Body of pancreas (tissue), 4 donors: ENCODE measurements around the gene UBXN10. TPM values are rescaled to one million over a fixed set of nuclear protein-coding genes. Genes with fewer than 3 reads are reported as not detected.
"Not testable (repeated sequence)": the region's sequence is repeated elsewhere in the genome, so short reads cannot be mapped to it uniquely, and the experiment has no call there.

Experiments
- ATAC-seq: fragments of 150-250 bp; one replicate; pipeline ENCODE4 v1.9.1; 2016
- DNase-seq, 4 donors: peaks; one replicate each; pipeline ENCODE4 v3.0.0-alpha.2; 2019
- H3K27ac ChIP-seq, 4 donors: fragments of 200-600 bp; sonication (generic); 1 replicate in 3 of 4; 2 replicates in 1 of 4; pipeline versions ENCODE4 v1.5.1 to v1.6.1; 2016 to 2019; ENCODE audit warnings: mild to moderate bottlenecking in 1 of 4, mixed read lengths in 1 of 4, moderate library complexity in 1 of 4
- H3K27me3 ChIP-seq, 2 donors: fragments of 200-600 bp; sonication (generic); one replicate each; pipeline ENCODE4 v1.6.0; 2016; ENCODE audit warnings: mild to moderate bottlenecking in 1 of 2
- H3K36me3 ChIP-seq, 2 donors: fragments of 200-600 bp; sonication (generic); replicated peaks in 1 of 2; 2 replicates each; pipeline ENCODE4 v1.5.1; 2016; ENCODE audit warnings: low read depth in 2 of 2; ENCODE audit not compliant: insufficient read depth in 1 of 2
- H3K4me1 ChIP-seq: fragments of 200-600 bp; sonication (generic); one replicate; pipeline ENCODE4 v1.6.0; 2016
- H3K4me3 ChIP-seq, 2 donors: fragments of 200-600 bp; sonication (generic); 1 replicate in 1 of 2; 2 replicates in 1 of 2; pipeline ENCODE4 v1.5.1; 2016 to 2019
- H3K9me3 ChIP-seq, 3 donors: fragments of 200-600 bp; sonication (generic); 1 replicate in 2 of 3; 2 replicates in 1 of 3; pipeline ENCODE4 v1.5.1; 2016
- POLR2A ChIP-seq, 3 donors: fragments of 450-650 bp; IDR thresholded peaks; one replicate each; pipeline ENCODE4 v1.6.1; 2016; ENCODE audit warnings: antibody characterized with exemption in 3 of 3, mild to moderate bottlenecking in 2 of 3
- WGBS, 2 donors: methylation state at CpG; one replicate each; pipeline ENCODE4 v1.1.5; 2017; 5-methylcytosine and 5-hydroxymethylcytosine counted together
- intact Hi-C: fragments of 100-400 bp; cut with DNase I; formaldehyde crosslinking; loops from one replicate; pipeline ENCODE4 v1.15.1; 2023
- total RNA-seq, 2 donors: library from RNA; depleted of rRNA; stranded (reverse); fragments of >200 nt; gene quantifications; one replicate each; pipeline ENCODE4 v1.1.0, GENCODE V29; 2016
- TF ChIP-seq, protein P1 (sequence below), 7 experiments: fragments of 450-650 bp in 4 of 7; fragments of 200-600 bp in 3 of 7; sonication (generic) in 3 of 7; IDR thresholded peaks; one replicate each; pipeline ENCODE4 v1.5.1; 2016 to 2019; ENCODE audit warnings: antibody characterized with exemption in 7 of 7

Gene UBXN10
- total RNA-seq, 2 donors from 2014 or later = under 0.01 to 1.0 TPM

DNA sequence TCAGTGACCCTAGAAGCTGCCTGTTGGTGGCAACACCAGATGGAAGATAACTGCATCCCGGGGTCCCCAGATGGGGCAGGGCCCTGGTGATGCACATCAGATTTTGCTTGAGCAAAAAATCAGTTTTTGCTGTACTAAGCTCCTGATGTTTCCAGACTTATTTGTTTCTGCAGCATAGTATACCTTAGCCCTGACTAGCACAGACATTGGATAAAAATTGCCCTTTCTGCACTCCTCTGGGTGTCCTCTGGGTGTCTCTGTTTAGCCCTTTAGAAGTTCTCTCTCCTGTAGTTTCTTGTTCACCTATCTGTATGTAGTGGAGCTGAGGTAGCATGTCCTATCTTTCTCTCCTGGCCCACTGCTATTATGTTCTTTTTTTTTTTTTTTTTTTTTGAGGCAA lies 30.7 kb downstream of the UBXN10 start:
- DNase-seq (no peak), ATAC-seq (no peak)
- no peak overlapping the region for H3K27ac ChIP-seq
- H3K4me1 ChIP-seq = peaks cover 10% of the 10 kb centered on the region
- no peaks in the 10 kb centered on the region for H3K9me3 ChIP-seq
- no peak for TF ChIP-seq POLR2A (IDR thresholded peaks at IDR 0.05)
- TF ChIP-seq, protein P1, sequence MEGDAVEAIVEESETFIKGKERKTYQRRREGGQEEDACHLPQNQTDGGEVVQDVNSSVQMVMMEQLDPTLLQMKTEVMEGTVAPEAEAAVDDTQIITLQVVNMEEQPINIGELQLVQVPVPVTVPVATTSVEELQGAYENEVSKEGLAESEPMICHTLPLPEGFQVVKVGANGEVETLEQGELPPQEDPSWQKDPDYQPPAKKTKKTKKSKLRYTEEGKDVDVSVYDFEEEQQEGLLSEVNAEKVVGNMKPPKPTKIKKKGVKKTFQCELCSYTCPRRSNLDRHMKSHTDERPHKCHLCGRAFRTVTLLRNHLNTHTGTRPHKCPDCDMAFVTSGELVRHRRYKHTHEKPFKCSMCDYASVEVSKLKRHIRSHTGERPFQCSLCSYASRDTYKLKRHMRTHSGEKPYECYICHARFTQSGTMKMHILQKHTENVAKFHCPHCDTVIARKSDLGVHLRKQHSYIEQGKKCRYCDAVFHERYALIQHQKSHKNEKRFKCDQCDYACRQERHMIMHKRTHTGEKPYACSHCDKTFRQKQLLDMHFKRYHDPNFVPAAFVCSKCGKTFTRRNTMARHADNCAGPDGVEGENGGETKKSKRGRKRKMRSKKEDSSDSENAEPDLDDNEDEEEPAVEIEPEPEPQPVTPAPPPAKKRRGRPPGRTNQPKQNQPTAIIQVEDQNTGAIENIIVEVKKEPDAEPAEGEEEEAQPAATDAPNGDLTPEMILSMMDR (IDR thresholded peaks at IDR 0.05) = peak in 3 of 7 experiments; percentile 12 to 21 (median 16)
- no peak overlapping the region for H3K4me3 ChIP-seq
- H3K27me3 ChIP-seq = no peaks in the 10 kb centered on the region
- 72 to 80% methylated on average over 1 of the region's 1 CpG for WGBS, 2 donors
- intact Hi-C loops = loop anchor here (5.0 kb wide), 1 partner anchor 276 kb away; no protein-coding TSS in a partner anchor
- no peaks in the 10 kb centered on the region for H3K36me3 ChIP-seq

DNA sequence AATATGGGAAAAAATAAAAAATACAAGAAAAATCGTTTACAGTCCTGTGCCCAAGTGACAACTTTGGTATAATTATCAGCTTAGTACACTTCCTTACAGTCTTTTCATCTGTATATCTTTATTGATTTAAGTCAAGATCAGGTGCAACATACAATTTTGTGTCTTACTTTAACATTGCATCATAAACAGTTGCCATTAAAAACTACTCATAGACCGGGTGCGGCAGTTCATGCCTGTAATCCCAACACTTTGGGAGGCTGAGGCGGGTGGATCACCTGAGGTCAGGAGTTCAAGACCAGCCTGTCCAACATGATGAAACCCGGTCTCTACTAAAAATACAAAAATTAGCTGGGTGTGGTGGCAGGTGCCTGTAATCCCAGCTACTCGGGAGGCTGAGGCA lies 33.2 kb downstream of the UBXN10 start:
- not testable (repeated sequence) for H3K36me3 ChIP-seq, H3K27me3 ChIP-seq, DNase-seq, H3K9me3 ChIP-seq, H3K27ac ChIP-seq, ATAC-seq, H3K4me3 ChIP-seq, H3K4me1 ChIP-seq
- 70 to 74% methylated on average over 6 of the region's 6 CpGs for WGBS, 2 donors
- intact Hi-C loops = loop anchor here (5.0 kb wide), 1 partner anchor 273 kb away; no protein-coding TSS in a partner anchor

DNA sequence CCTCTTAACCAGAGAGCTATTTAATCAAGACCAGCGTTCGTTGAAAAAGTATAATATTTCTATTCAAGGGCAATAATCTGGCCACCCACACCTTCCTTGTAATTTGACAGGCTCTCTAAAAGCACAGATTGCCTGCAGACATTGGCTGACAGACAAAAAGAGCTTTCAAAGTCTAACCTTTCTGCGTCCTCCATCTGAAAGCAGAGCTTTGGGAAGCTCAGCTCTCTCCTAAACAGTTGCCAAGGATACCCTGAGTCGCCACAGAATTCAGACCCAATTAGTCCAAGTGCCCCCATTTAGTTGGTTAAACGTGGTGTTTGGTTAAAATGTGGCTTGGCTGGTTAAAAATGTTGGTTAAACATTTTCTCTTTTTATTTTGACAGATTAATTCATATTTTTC lies 34.1 kb downstream of the UBXN10 start:
- Histone ChIP-seq H3K9me3 (no peaks in the 10 kb centered on the region), H3K27me3 (no peaks in the 10 kb centered on the region), H3K27ac (no peak overlapping the region), H3K4me1 (no peaks in the 10 kb centered on the region), H3K4me3 (no peak overlapping the region), H3K36me3 (no peaks in the 10 kb centered on the region)
- no peak for ATAC-seq
- intact Hi-C loops = no loop called here
- no peak for TF ChIP-seq POLR2A (IDR thresholded peaks at IDR 0.05)
- TF ChIP-seq, protein P1 (IDR thresholded peaks at IDR 0.05) = no peak
- WGBS, 2 donors = 42 to 47% methylated on average over 5 of the region's 5 CpGs
- DNase-seq = no peak

DNA sequence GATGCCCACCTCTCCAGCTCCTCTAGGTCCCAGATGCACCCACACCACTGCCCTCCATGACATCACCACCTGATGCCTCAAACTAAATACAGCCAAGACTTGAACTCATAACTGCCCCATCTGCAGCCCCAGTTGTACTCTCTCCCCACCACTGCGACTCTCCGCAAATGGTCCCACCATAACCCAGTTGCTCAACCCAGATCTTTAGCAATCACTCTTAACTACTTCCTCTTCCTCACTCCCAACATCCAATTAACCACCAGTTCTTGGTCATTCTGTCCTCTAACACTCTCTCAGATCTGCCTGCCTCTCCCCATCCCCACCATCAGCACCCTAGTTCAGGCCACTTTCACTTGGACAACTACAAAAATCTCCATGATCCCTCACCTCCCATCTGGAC lies 37.2 kb downstream of the UBXN10 start:
- Histone ChIP-seq H3K36me3 (no peaks in the 10 kb centered on the region), H3K4me1 (no peaks in the 10 kb centered on the region), H3K27ac (no peak overlapping the region), H3K4me3 (no peak overlapping the region), H3K9me3 (no peaks in the 10 kb centered on the region), H3K27me3 (no peaks in the 10 kb centered on the region)
- DNase-seq = no peak
- ATAC-seq = no peak
- intact Hi-C loops = no loop called here
- TF ChIP-seq, protein P1 (IDR thresholded peaks at IDR 0.05) = no peak
- no peak for TF ChIP-seq POLR2A (IDR thresholded peaks at IDR 0.05)
- 93 to 100% methylated on average over 2 of the region's 2 CpGs for WGBS, 2 donors

DNA sequence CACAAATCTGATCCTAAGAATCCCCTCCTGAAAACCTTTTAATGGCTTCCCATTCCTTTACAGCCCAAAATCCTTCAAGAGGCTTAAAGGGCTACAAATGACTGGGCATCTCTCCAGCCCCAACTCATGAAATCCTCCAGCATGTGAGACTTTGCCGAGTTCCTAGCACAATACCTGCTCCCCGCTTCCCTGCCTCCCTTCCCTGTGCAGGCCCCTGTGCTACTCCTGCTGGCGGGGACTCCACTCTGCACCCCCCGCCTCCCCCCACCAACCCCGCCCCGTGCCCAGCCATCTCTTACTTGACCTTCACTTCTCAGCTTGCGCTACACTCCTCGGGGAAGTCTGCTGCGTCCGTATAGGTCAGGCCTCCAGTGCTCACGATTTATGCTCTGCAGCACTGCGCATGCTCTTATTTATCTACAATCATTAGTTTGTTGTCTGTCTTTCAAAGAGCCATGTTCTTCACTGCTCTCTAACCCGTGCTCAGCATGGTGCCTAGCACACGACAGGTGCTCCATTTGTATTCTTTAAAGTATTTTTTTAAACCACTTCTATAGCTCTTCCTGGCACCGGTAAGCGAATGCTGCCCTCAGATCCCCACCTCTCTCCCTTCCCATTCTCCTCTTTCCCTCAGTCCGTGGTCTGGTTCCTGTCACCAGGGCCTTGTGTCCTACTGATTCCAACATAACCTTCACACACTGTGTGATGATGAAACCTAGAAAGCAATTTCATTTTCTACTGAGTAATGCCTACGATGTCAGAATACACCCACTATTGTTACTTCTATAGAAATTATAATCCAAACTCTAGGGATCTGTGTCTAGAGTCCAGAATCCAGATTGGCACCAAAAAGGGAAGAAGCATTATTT lies 37.9 kb downstream of the UBXN10 start:
- DNase-seq (no peak), ATAC-seq (no peak)
- 20 to 34% methylated on average over 18 of the region's 18 CpGs for WGBS, 2 donors
- Histone ChIP-seq H3K4me3 (no peak overlapping the region), H3K27ac (no peak overlapping the region), H3K27me3 (no peaks in the 10 kb centered on the region), H3K4me1 (no peaks in the 10 kb centered on the region), H3K36me3 (no peaks in the 10 kb centered on the region), H3K9me3 (no peaks in the 10 kb centered on the region)
- TF ChIP-seq, protein P1 (IDR thresholded peaks at IDR 0.05) = no peak
- no peak for TF ChIP-seq POLR2A (IDR thresholded peaks at IDR 0.05)
- intact Hi-C loops = no loop called here
